ENCODE results near the gene LRP11.
A peak's percentile ranks its signal among the peaks of the same experiment; 100 is the strongest.
"Not testable (repeated sequence)": the region's sequence is repeated elsewhere in the genome, so short reads cannot be mapped to it uniquely, and the experiment has no call there.

LRP11 gene

GRCh38 chr6:149897855-149898744 is 33.9 kb upstream of the LRP11 start, which contains the start of gene RAET1E:
Gene RAET1E (minus strand): TSS chr6:149898113. CDS start chr6:149890901, 7,212 bp downstream.
- peak; percentile 73 for DNase-seq

GRCh38 chr6:149897015-149897697 is 33.0 kb upstream of the LRP11 start:
- no peak for DNase-seq

GRCh38 chr6:149896491-149896890 is 32.3 kb upstream of the LRP11 start:
- peak; percentile 34 for DNase-seq

GRCh38 chr6:149895833-149896271 is 31.7 kb upstream of the LRP11 start:
- DNase-seq, result peak; percentile 93

GRCh38 chr6:149895048-149895590 is 31.0 kb upstream of the LRP11 start:
- DNase-seq, result peak; percentile 37

- DNase-seq, result not testable (repeated sequence)
Observed at GRCh38 chr6:149891864-149892263, 27.7 kb upstream of the LRP11 start.

- DNase-seq, result no peak
Observed at GRCh38 chr6:149891259-149891658, 27.1 kb upstream of the LRP11 start.

GRCh38 chr6:149890629-149891045 is 26.5 kb upstream of the LRP11 start:
- DNase-seq, result peak; percentile 55

GRCh38 chr6:149889326-149889725 is 25.2 kb upstream of the LRP11 start:
- DNase-seq, result no peak

GRCh38 chr6:149888659-149889058 is 24.5 kb upstream of the LRP11 start:
- DNase-seq, result no peak

- DNase-seq, result no peak
Observed at GRCh38 chr6:149888093-149888492, 23.9 kb upstream of the LRP11 start.

GRCh38 chr6:149887343-149887742 is 23.2 kb upstream of the LRP11 start:
- DNase-seq, result peak; percentile 78

GRCh38 chr6:149885888-149886287 is 21.7 kb upstream of the LRP11 start:
- no peak for DNase-seq

GRCh38 chr6:149884617-149885016 is 20.5 kb upstream of the LRP11 start:
- DNase-seq, result no peak

- DNase-seq, result no peak
Observed at GRCh38 chr6:149884215-149884614, 20.1 kb upstream of the LRP11 start.

GRCh38 chr6:149881860-149882259 is 17.7 kb upstream of the LRP11 start:
- no peak for DNase-seq

- no peak for DNase-seq
Observed at GRCh38 chr6:149881066-149881766, 17.1 kb upstream of the LRP11 start.

GRCh38 chr6:149877659-149878058 is 13.5 kb upstream of the LRP11 start:
- DNase-seq, result no peak

GRCh38 chr6:149876241-149876933 is 12.2 kb upstream of the LRP11 start:
- no peak for DNase-seq

GRCh38 chr6:149872233-149872632 is 8.1 kb upstream of the LRP11 start:
- no peak for DNase-seq

- DNase-seq, result no peak
Observed at GRCh38 chr6:149871182-149871581, 7.0 kb upstream of the LRP11 start.

- DNase-seq, result no peak
Observed at GRCh38 chr6:149869275-149869892, 5.2 kb upstream of the LRP11 start.

Data from hematopoietic multipotent progenitor cell treated with erythropoietin and hydrocortisone succinate and interleukin-3 and kit ligand, for 6 days (in vitro differentiated cells).